Muscle of leg (tissue), 11 donors: Measurements from ENCODE around the gene CCDC158. TPM values are rescaled to one million over a fixed set of nuclear protein-coding genes. Genes with fewer than 3 reads are reported as not detected.
A peak's percentile ranks its signal among the peaks of the same experiment; 100 is the strongest.

ENCODE experiments used
- DNase-seq: peaks from one replicate; pipeline ENCODE4 v3.0.0; 2013
- H3K27ac ChIP-seq: one replicate; pipeline ENCODE4 v1.5.1; 2013; ENCODE audit warnings: mild to moderate bottlenecking, low read length, control low read depth
- H3K27me3 ChIP-seq: one replicate; pipeline ENCODE4 v1.6.1; 2013; ENCODE audit warnings: low read length; ENCODE audit not compliant: control insufficient read depth, insufficient read depth
- H3K36me3 ChIP-seq: one replicate; pipeline ENCODE4 v1.6.1; 2013; ENCODE audit warnings: low read length; ENCODE audit not compliant: control insufficient read depth, insufficient read depth
- H3K4me1 ChIP-seq: one replicate; pipeline ENCODE4 v1.6.1; 2013; ENCODE audit warnings: low read length; ENCODE audit not compliant: control insufficient read depth, insufficient read depth
- H3K4me3 ChIP-seq: one replicate; pipeline ENCODE4 v1.5.1; 2013; ENCODE audit warnings: low read length, control low read depth
- H3K9me3 ChIP-seq: replicated peaks from 2 replicates; pipeline ENCODE4 v1.6.1; 2013; ENCODE audit warnings: low read depth, low read length; ENCODE audit not compliant: control insufficient read depth
- WGBS: methylation state at CpG from one replicate; pipeline ENCODE4 v1.1.5; 2013; ENCODE audit warnings: missing lambda C conversion rate; ENCODE audit not compliant: insufficient coverage; 5-methylcytosine and 5-hydroxymethylcytosine counted together
- polyA plus RNA-seq, 8 donors: library from polyadenylated mRNA; unstranded; fragments of 120-200 nt; gene quantifications; one replicate each; pipeline versions ENCODE4 v1.2.1 to v1.2.3, GENCODE V29; 2013; ENCODE audit warnings: inconsistent platforms in 1 of 8, low replicate concordance in 1 of 8; ENCODE audit not compliant: insufficient read length in 8 of 8, insufficient read depth in 1 of 8
- total RNA-seq: library from RNA; stranded (reverse); fragments of 120-200 nt; gene quantifications from one replicate; pipeline ENCODE4 v1.2.4, GENCODE V29; 2013

CCDC158 gene
- total and polyA plus RNA-seq, 9 donors = 0.18 to 1.5 (median 0.64) TPM

DNA sequence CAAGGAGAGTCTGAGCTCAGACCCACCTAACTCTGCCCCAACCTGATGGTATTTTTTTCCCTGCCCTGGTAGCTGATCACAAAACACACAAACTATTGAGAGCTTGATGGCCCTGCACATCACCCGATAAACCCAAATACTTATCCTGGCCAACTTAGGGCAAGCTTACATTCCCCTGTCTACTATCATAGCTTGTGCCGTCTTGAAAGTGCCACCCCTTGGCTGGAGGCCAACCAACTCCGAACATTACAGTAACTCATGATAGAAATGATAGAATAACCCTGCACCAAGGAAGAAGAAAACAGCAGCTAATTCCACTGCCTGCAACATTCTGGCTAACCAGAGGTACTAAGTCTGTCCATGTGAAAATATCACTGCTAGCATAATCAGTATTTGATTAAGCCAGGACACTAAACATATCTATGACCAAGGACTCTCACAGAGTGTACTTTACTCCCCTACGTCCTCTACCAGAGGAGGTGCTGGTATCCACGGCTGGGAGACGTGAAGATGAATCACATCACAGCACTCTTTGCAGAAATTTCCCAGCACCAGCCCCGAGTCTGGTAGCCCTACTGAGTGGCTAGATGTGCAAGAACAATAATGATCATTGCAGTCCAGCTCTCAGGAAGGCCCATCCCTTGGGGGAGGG, 105.5 kb downstream of the CCDC158 start:
- H3K36me3 ChIP-seq = peaks cover 3% of the 10 kb centered on the region
- no peaks in the 10 kb centered on the region for H3K27me3 ChIP-seq
- H3K9me3 ChIP-seq = peaks cover 2% of the 10 kb centered on the region
- no peak overlapping the region for H3K4me3 ChIP-seq
- H3K27ac ChIP-seq = no peak overlapping the region
- H3K4me1 ChIP-seq = peaks cover 2% of the 10 kb centered on the region
- WGBS = 100% methylated on average over 3 of the region's 7 CpGs
- no peak for DNase-seq

DNA sequence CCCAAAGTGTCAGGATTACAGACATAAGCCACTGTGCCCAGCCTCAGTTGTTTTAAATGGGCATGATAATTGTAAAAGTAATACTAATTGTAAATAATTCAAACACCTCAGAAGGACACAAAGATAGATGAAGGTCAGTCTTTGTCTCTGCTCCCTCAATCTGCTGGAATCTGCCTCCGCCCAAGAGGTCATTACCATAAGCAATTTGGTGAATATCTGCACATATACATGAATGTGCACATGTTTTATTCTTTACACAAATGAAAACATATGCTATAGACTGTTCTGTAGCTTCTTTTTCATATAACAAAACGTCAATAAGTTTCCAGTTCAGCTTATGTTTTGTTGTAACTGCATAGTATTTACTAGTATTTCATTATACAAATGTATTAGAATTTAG, 107.4 kb downstream of the CCDC158 start:
- no peak overlapping the region for H3K4me3 ChIP-seq
- WGBS = no CpG with 5 or more reads among the region's 2 CpGs
- DNase-seq = no peak
- peaks cover 2% of the 10 kb centered on the region for H3K9me3 ChIP-seq
- H3K36me3 ChIP-seq = peaks cover 12% of the 10 kb centered on the region
- no peaks in the 10 kb centered on the region for H3K27me3 ChIP-seq
- H3K4me1 ChIP-seq = peaks cover 7% of the 10 kb centered on the region
- no peak overlapping the region for H3K27ac ChIP-seq

DNA sequence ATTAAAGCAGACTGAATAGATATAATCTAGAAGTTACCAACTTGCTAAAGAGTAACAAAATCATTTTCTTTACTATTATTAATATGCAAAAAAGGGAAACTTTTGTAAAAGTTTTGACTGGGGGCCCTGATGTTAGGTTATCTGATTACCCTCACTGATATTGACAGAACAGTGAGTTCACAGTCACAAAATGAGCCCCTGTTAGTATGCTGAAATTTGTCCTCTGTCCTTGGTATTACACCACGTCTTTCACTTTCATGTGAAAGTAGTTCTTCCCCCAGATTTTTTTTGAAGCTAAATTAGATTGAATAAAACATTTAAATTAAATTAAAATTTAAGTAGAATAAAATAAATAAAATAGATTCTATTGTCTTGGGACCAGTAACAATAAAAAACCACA, 108.5 kb downstream of the CCDC158 start:
- no peak overlapping the region for H3K4me3 ChIP-seq
- peaks cover 12% of the 10 kb centered on the region for H3K36me3 ChIP-seq
- H3K4me1 ChIP-seq = peaks cover 8% of the 10 kb centered on the region
- no peak overlapping the region for H3K27ac ChIP-seq
- peaks cover 4% of the 10 kb centered on the region for H3K27me3 ChIP-seq
- peaks cover 2% of the 10 kb centered on the region for H3K9me3 ChIP-seq
- no CpG with 5 or more reads among the region's 1 CpG for WGBS
- no peak for DNase-seq

DNA sequence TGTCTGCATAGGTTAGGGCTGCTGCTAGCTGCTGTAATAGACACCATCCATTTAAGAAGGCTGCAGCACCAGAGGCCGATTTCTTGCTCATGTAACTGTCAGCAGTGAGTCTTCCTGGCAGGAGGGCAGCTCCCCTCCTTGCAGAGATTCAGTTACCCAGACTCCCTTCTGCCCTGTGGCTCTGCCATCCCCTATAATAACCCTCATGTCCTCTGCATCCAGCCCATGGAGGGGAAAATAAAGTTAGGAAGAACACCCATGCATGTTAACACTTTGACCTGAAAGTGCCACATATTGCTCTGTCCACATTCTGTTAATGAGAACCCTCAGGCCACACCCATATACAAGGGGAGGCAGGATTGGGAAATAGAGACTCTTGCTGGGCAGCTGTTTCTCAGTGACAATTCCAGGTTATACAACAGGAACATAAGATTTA, 109.0 kb downstream of the CCDC158 start:
- 50% methylated on average over 1 of the region's 1 CpG for WGBS
- DNase-seq = peak; percentile 24
- Histone ChIP-seq H3K36me3 (peaks cover 12% of the 10 kb centered on the region), H3K27me3 (peaks cover 10% of the 10 kb centered on the region), H3K9me3 (peaks cover 2% of the 10 kb centered on the region), H3K27ac (no peak overlapping the region), H3K4me3 (no peak overlapping the region), H3K4me1 (peaks cover 13% of the 10 kb centered on the region)

DNA sequence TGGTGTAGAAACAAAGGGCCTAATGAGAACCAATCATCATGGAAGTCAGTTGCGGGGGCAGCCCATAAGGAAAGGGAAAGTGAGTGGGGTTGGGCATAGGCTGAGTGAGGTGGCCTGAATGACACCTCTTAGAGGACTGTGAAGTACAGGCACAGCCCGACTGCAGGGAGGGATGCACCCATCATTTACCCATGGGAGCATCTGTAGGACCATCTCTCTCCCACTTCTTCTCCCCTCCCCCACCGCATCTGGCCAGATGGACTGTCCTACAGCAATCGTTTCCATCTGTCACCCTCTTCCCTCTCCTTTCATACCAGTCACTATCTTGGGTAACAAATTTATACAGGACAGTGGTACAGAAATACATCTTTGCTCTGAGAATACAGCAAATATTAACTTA, 110.3 kb downstream of the CCDC158 start:
- Histone ChIP-seq H3K27me3 (peaks cover 16% of the 10 kb centered on the region), H3K27ac (no peak overlapping the region), H3K4me1 (peaks cover 16% of the 10 kb centered on the region), H3K36me3 (peaks cover 12% of the 10 kb centered on the region), H3K4me3 (no peak overlapping the region), H3K9me3 (no peaks in the 10 kb centered on the region)
- 83% methylated on average over 1 of the region's 4 CpGs for WGBS
- DNase-seq = no peak

DNA sequence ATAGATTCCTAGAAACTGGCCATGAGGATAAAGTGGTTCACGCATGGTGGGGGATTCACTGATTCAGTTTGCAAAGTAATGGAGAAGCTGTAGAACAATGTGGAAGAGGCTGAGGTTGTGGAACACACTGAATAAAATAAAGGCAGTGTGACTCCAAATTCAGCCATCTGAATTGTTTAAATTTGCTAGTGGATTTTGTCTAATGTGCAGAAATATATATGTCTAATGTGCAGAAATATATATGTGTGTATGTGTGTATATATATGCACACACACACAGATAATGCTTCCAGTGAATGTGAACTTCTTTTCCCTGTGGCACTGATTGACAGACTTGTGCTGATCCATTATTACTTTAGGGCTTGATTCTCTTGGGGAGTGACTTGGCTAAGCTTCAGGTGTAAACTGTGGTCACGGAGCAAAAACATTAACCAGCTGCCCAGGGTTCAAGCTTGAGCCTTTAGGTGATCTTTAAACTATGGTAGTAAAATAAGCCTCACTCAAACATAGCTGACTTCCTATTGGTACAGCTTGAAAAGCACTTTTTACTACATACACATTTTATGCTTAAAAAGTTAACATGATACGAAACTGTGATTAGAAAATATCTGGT, 110.9 kb downstream of the CCDC158 start:
- H3K27me3 ChIP-seq = peaks cover 21% of the 10 kb centered on the region
- WGBS = 81% methylated on average over 1 of the region's 3 CpGs
- H3K9me3 ChIP-seq = no peaks in the 10 kb centered on the region
- DNase-seq = no peak
- H3K36me3 ChIP-seq = peaks cover 12% of the 10 kb centered on the region
- no peak overlapping the region for H3K4me3 ChIP-seq
- no peak overlapping the region for H3K27ac ChIP-seq
- H3K4me1 ChIP-seq = peaks cover 21% of the 10 kb centered on the region

DNA sequence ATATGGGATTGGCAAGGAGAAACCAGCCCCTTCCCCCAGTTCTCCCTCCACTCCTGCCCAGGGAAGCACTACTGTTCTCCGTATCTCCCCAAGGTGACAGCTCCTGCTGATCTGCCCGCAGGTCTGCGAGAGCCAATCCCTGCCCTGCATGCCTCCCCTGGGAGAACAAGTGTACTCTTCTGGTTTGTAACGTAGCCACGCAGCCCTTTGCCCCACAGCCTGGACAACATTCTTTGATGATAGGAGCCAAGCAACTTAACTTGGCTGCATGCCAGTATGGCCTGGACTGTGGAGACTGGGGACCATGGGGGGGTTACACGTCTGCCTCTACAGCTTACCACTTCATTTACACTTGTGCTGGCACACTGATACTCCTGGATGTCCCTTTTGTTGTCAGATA, 112.4 kb downstream of the CCDC158 start:
- peak overlapping the region; percentile 79 for H3K4me3 ChIP-seq
- peak overlapping the region; percentile 96 for H3K27ac ChIP-seq
- peak; percentile 63 for DNase-seq
- H3K36me3 ChIP-seq = peaks cover 12% of the 10 kb centered on the region
- peaks cover 24% of the 10 kb centered on the region for H3K27me3 ChIP-seq
- H3K4me1 ChIP-seq = peaks cover 23% of the 10 kb centered on the region
- 68% methylated on average over 5 of the region's 6 CpGs for WGBS
- no peaks in the 10 kb centered on the region for H3K9me3 ChIP-seq

DNA sequence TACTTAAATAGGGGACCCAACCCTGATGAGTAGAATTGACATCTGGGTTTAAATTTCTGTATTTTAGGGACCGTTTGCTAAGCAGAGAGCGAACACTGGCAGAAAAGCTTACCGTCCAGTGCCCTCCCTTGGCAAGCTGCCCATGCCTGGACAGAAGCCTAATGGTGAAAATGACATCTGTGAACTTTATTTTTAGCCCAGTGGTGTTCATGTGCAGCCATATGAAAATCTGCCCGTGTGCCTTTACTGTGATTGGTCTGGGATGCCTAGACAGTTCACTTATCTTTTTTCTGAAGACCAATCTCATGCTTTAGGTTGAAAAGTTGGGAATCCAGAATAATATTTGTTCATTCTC, 113.3 kb downstream of the CCDC158 start:
- Histone ChIP-seq H3K36me3 (peaks cover 12% of the 10 kb centered on the region), H3K27ac (peak overlapping the region; percentile 96), H3K9me3 (no peaks in the 10 kb centered on the region), H3K4me1 (peaks cover 23% of the 10 kb centered on the region), H3K27me3 (peaks cover 24% of the 10 kb centered on the region), H3K4me3 (peak overlapping the region; percentile 79)
- DNase-seq = peak; percentile 71
- WGBS = 55% methylated on average over 3 of the region's 4 CpGs

DNA sequence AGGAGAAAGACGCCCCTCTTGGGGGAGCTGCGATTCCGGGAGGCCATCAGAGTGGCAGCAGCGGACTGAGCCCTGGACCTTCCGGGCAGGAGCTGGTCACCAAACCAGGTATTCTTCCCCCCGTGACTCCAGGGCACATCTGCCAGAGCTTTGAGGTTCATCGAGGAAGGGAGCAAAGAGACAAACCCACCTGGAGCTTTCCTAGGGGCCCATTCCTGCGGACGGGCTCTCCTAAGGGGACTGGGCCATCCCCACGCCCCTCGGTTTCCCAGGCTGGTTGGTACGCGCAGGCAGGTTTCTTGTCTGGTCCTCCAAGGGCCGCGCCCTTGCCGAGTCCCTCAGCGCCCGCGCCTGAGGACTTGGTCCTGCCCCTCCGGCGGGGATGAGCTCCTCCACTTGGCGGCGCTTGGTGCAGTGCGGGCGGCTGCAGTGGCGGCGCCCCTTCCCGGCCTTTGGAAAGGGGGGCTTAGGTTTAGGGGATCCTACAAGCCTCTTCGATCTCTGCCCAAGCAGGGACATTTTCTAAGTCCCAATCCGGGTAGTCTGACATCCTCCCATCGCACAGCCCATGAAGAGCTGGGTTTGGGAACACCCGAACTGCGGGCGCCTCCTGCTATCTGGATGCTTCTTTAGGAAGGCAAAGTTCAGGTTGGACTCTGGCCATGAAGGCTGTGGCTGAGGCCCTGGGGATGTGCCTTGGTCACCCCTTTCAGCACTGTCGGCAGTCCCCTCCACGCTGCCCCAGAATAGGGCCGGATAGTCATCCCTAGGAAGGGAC, 113.9 kb downstream of the CCDC158 start:
- 5% methylated on average over 31 of the region's 37 CpGs for WGBS
- H3K27ac ChIP-seq = peak overlapping the region; percentile 96
- peak; percentile 34 for DNase-seq
- peaks cover 12% of the 10 kb centered on the region for H3K36me3 ChIP-seq
- peaks cover 24% of the 10 kb centered on the region for H3K27me3 ChIP-seq
- H3K4me1 ChIP-seq = peaks cover 27% of the 10 kb centered on the region
- H3K9me3 ChIP-seq = no peaks in the 10 kb centered on the region
- H3K4me3 ChIP-seq = peak overlapping the region; percentile 79
